Pancreas (tissue), 10 donors: ENCODE data around the gene PDE6C. TPM values are rescaled to one million over a fixed set of nuclear protein-coding genes. Genes with fewer than 3 reads are reported as not detected.

Experiments
- ATAC-seq, 4 donors: fragments of 200-7000 bp; cut with Tn5 transposase; one replicate each; pipeline versions ENCODE4 v1.8.0 to v1.9.1; 2020; ENCODE audit warnings: mild to moderate bottlenecking in 4 of 4, moderate library complexity in 4 of 4
- DNase-seq, 6 donors: peaks; one replicate each; pipeline ENCODE4 v3.0.0-alpha.2; 2020
- FAIRE-seq: peaks from 2 replicates; lab custom pipeline; 2012; peaks lifted over from hg19 to GRCh38; lab: Jason Lieb, UNC
- H3K27ac ChIP-seq, 4 donors: fragments of 200-600 bp; sonication (generic); 1 replicate in 3 of 4; 2 replicates in 1 of 4; pipeline versions ENCODE4 v1.5.0 to v1.8.0; 2020
- H3K27me3 ChIP-seq, 4 donors: fragments of 200-600 bp; one replicate each; pipeline ENCODE4 v1.8.0; 2021
- H3K36me3 ChIP-seq, 3 donors: fragments of 200-600 bp; sonication (generic) in 1 of 3; one replicate each; pipeline versions ENCODE4 v1.5.0 to v1.8.0; 2020 to 2021
- H3K4me1 ChIP-seq, 3 donors: fragments of 200-600 bp; one replicate each; pipeline ENCODE4 v1.8.0; 2021
- H3K4me3 ChIP-seq, 4 donors: fragments of 200-600 bp; sonication (generic) in 2 of 4; one replicate each; pipeline versions ENCODE4 v1.5.0 to v1.8.0; 2020 to 2021
- H3K9me3 ChIP-seq, 4 donors: fragments of 200-600 bp; one replicate each; pipeline ENCODE4 v1.8.0; 2021
- WGBS, 2 donors: extraction: QIAGEN DNeasy Blood & Tissue Kit; methylation state at CpG; one replicate each; pipeline ENCODE4 v1.1.7; 2013; 5-methylcytosine and 5-hydroxymethylcytosine counted together
- intact Hi-C, 3 donors: fragments of 100-400 bp; cut with DNase I; formaldehyde crosslinking; loops; one replicate each; pipeline versions ENCODE4 v1.11.1 to v1.14.2; 2022
- polyA plus RNA-seq, 2 donors: library from polyadenylated mRNA; stranded (reverse); fragments of 200-250 nt; gene quantifications; one replicate each; pipeline ENCODE4 v1.2.3, GENCODE V29; 2013
- total RNA-seq, 6 donors: library from RNA; stranded (reverse); fragmentation: NEBNext Ultra II Directional in 4 of 6; extraction: Animal tissue kit (Norgen Biotek cat#: 25700) in 4 of 6; gene quantifications; one replicate each; pipeline versions ENCODE4 v1.2.1 to v1.2.4, GENCODE V29; 2021 to 2023
- TF ChIP-seq, protein P1 (sequence below), 4 donors: fragments of 200-600 bp; sonication (generic) in 3 of 4; IDR thresholded peaks; one replicate each; pipeline versions ENCODE4 v1.5.0 to v1.8.0; 2021; ENCODE audit warnings: antibody characterized with exemption in 4 of 4
- donor health status: healthy with polysubstance abuse.
- donor health status: DM: no; HTN: no; CAD: no; lungs with moderate emphysema.
- donor health status: DM: no; HTN: no; CAD: no.
- donor health status: control.
- donor health status: control.
- donor health status: Bipolar disorder and iron deficiency.
- donor health status: DM: yes; HTN: yes; CAD: no.
- donor health status: DM: no; HTN: no; CAD: no.
- donor health status: DM: no; HTN: no; CAD: no.
- donor health status: DM: yes; HTN: yes; CAD: no.

PDE6C gene
- total and polyA plus RNA-seq, 8 donors: not detected

DNA sequence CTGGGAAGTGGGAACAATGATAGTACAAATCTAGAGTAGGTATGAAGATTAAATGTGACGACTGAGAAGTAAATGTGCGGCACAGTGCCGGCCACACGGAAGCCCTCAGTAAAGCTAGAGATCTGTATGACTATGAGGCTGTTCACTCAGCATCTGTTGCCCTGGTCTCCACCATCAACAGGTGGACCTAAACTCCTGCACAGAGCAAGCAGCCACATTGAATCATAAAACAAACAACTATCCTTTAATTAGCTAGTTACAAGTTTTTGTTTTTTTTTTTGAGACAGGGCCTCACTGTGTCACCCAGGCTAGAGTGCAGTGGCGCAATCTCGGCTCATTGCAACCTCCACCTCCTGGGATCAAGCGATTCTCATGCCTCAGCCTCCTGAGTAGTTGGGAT is 27.9 kb upstream of the PDE6C start:
- Histone ChIP-seq H3K4me1 (no peaks in the 10 kb centered on the region), H3K9me3 (no peaks in the 10 kb centered on the region), H3K36me3 (no peaks in the 10 kb centered on the region), H3K27me3 (no peaks in the 10 kb centered on the region), H3K27ac (no peak overlapping the region), H3K4me3 (no peak overlapping the region)
- no peak for ATAC-seq
- DNase-seq: no peak
- no peak for FAIRE-seq
- TF ChIP-seq, protein P1, sequence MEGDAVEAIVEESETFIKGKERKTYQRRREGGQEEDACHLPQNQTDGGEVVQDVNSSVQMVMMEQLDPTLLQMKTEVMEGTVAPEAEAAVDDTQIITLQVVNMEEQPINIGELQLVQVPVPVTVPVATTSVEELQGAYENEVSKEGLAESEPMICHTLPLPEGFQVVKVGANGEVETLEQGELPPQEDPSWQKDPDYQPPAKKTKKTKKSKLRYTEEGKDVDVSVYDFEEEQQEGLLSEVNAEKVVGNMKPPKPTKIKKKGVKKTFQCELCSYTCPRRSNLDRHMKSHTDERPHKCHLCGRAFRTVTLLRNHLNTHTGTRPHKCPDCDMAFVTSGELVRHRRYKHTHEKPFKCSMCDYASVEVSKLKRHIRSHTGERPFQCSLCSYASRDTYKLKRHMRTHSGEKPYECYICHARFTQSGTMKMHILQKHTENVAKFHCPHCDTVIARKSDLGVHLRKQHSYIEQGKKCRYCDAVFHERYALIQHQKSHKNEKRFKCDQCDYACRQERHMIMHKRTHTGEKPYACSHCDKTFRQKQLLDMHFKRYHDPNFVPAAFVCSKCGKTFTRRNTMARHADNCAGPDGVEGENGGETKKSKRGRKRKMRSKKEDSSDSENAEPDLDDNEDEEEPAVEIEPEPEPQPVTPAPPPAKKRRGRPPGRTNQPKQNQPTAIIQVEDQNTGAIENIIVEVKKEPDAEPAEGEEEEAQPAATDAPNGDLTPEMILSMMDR (IDR thresholded peaks at IDR 0.05): no peak
- 90 to 94% methylated on average over 7 of the region's 7 CpGs for WGBS, 2 donors
- intact Hi-C loops: no loop called here

DNA sequence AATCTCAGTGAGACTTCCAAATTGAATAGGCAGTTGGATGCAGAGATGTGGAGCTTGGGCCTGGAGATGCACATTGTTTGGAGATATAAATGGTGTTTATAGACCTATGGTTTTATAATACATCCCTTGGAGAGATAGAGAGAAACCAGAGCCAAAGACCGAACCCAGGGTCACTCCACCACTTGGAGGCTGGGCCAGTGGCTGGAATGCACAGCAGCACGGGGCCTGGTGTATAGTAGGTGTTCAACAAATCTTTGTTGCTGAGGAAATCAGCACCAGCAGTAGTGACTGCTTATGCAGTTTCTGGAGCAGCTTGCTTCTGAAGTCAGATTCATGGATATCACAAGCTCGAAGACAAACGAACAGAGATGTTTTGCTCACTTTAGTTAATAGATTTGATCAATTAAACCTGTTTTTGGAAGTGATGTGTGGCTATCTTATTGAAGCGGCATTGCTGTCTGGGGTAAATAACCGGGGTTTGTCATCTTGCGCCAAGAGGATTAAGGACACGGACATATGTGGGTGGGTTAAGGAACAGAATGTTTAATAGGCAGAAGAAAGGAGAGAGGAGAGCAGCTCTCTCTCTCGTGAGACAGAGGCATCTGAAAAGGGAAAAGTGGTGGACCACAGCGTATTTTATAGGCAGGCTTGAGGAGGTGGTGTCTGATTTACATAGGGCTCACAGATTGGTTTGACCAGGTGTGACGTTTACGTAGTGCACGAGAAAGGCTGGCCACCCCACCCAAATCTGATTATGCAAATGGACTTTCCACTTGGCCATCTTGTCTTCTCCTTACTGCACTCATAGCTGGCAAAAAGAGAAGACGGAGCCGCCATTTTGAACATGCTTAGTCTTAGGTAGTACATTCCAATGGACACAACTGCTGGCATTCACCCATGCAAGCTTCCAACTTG is 22.4 kb upstream of the PDE6C start:
- DNase-seq: no peak
- H3K27me3 ChIP-seq: no peaks in the 10 kb centered on the region
- 80 to 86% methylated on average over 15 of the region's 15 CpGs for WGBS, 2 donors
- no peaks in the 10 kb centered on the region for H3K9me3 ChIP-seq
- no peaks in the 10 kb centered on the region for H3K4me1 ChIP-seq
- no peaks in the 10 kb centered on the region for H3K36me3 ChIP-seq
- no peak overlapping the region for H3K27ac ChIP-seq
- no peak overlapping the region for H3K4me3 ChIP-seq
- FAIRE-seq: no peak
- no peak for ATAC-seq
- intact Hi-C loops: no loop called here
- TF ChIP-seq, protein P1 (IDR thresholded peaks at IDR 0.05): no peak

DNA sequence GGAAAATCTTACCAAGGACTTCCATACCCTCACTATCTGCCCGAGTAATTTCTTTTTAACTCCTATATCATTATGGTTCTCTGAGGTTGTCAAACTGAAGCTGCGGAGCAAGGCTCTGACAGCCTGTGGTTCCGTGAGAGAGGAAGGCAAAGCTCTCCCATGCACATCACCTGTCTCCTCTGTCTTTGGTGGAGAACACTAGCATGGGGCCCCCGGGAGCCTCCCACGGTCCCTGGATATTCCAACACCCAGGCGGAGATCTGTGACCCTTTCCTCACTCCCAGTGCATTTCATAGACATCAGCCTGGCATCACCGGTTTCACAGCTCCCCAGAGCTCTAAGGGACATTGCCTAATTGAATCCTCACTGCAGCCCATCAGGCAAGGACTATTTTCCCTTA is 21.7 kb upstream of the PDE6C start:
- Histone ChIP-seq H3K36me3 (no peaks in the 10 kb centered on the region), H3K4me1 (no peaks in the 10 kb centered on the region), H3K27me3 (no peaks in the 10 kb centered on the region), H3K9me3 (no peaks in the 10 kb centered on the region), H3K4me3 (no peak overlapping the region), H3K27ac (no peak overlapping the region)
- TF ChIP-seq, protein P1 (IDR thresholded peaks at IDR 0.05): no peak
- ATAC-seq: no peak
- intact Hi-C loops: no loop called here
- FAIRE-seq: no peak
- DNase-seq: no peak
- WGBS, 2 donors: 88 to 90% methylated on average over 7 of the region's 7 CpGs

DNA sequence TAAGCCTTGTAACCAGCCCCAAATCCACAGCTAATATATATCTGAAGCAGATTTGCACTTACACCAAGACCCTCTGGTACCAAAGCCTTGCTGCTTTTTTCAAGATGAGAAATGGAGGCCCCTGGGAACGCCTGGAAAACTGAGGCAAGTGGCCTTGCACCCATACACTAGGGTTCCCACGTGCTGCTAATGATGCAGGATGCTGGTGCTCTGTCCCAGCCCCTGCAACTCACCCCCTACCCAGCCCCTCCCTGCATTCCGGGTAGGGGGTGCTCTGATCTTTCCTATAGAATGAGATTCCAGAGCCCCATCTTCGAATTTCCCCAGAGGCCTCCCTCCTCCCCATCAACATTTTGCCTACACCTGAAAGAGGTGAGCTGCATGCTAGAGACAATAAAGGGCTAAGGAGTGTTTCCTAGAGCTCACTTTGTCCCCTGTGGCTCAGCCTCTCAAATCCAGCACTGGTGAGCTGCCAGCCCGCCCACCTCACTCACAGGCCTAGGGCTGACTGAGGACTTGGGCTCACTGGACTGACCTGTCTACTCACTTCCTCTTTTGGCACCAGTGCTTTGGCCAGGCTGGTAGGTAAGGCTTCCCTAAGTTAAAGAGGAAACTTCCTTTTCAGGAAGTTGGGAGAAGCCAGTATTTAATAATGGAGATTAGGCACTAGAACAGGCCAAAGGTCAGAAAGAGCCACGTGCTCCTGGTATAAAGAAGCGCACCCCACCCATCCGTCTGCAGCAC is 21.1 kb upstream of the PDE6C start:
- H3K9me3 ChIP-seq: no peaks in the 10 kb centered on the region
- DNase-seq (no peak), ATAC-seq (peak in 3 of 4 donors; percentile 19 to 54 (median 21)), FAIRE-seq (no peak)
- no peak overlapping the region for H3K27ac ChIP-seq
- WGBS, 2 donors: 56 to 57% methylated on average over 8 of the region's 8 CpGs
- TF ChIP-seq, protein P1 (IDR thresholded peaks at IDR 0.05): no peak
- no peaks in the 10 kb centered on the region for H3K4me1 ChIP-seq
- intact Hi-C loops: no loop called here
- no peaks in the 10 kb centered on the region for H3K36me3 ChIP-seq
- H3K27me3 ChIP-seq: no peaks in the 10 kb centered on the region
- H3K4me3 ChIP-seq: no peak overlapping the region
